ENCODE measurements around the gene AIDA.

GRCh38 chr1:222643938-222644635 lies 68.2 kb downstream of the AIDA start:
- TF ChIP-seq CTCF (conservative IDR thresholded peaks at IDR 0.05 in 1 of 2, IDR thresholded peaks at IDR 0.05 in 1 of 2; ENCODE audit: low read depth in 1 of 2, low read length in 2 of 2) (no peak), EZH2 (IDR thresholded peaks at IDR 0.05; ENCODE audit: low read length, missing control alignments) (no peak)

Data from fibroblast of lung (primary cell).